Suprapubic skin (tissue), 4 donors: ENCODE data around the gene LAMA4. TPM values are rescaled to one million over a fixed set of nuclear protein-coding genes. Genes with fewer than 3 reads are reported as not detected.

Experiments
- DNase-seq, 2 donors: peaks; one replicate each; pipeline ENCODE4 v3.0.0-alpha.2; 2019; ENCODE audit warnings: low spot score in 2 of 2
- H3K27ac ChIP-seq: fragments of 200-600 bp; sonication (generic); one replicate; pipeline ENCODE4 v1.5.1; 2019
- H3K27me3 ChIP-seq: fragments of 200-600 bp; sonication (generic); one replicate; pipeline ENCODE4 v1.5.1; 2019
- H3K36me3 ChIP-seq: fragments of 200-600 bp; sonication (generic); one replicate; pipeline ENCODE4 v1.5.1; 2019
- H3K4me1 ChIP-seq: fragments of 200-600 bp; sonication (generic); one replicate; pipeline ENCODE4 v1.5.1; 2019
- H3K4me3 ChIP-seq: fragments of 200-600 bp; sonication (generic); one replicate; pipeline ENCODE4 v1.5.1; 2019; ENCODE audit warnings: mild to moderate bottlenecking
- H3K9me3 ChIP-seq: fragments of 200-600 bp; sonication (generic); one replicate; pipeline ENCODE4 v1.5.1; 2019
- CTCF ChIP-seq, 2 donors: fragments of 200-600 bp in 1 of 2; fragments of 450-650 bp in 1 of 2; sonication (generic) in 1 of 2; IDR thresholded peaks; one replicate each; pipeline ENCODE4 v1.5.1; 2016 to 2019; ENCODE audit warnings: antibody characterized with exemption in 2 of 2, mild to moderate bottlenecking in 1 of 2, moderate library complexity in 1 of 2
- EP300 ChIP-seq: sonication (generic); formaldehyde crosslinking; IDR thresholded peaks from one replicate; pipeline ENCODE4 v1.6.1; 2017; ENCODE audit warnings: antibody characterized with exemption
- POLR2A ChIP-seq, 2 donors: fragments of 450-650 bp; IDR thresholded peaks; one replicate each; pipeline ENCODE4 v1.6.1; 2017; ENCODE audit warnings: antibody characterized with exemption in 2 of 2, mild to moderate bottlenecking in 2 of 2, moderate library complexity in 2 of 2
- POLR2AphosphoS5 ChIP-seq, 3 donors: sonication (generic); formaldehyde crosslinking; IDR thresholded peaks; one replicate each; pipeline ENCODE4 v1.6.1; 2017; ENCODE audit warnings: antibody characterized with exemption in 3 of 3
- WGBS: methylation state at CpG from one replicate; pipeline ENCODE4 v1.1.5; 2018; 5-methylcytosine and 5-hydroxymethylcytosine counted together
- total RNA-seq, 4 donors: library from RNA; depleted of rRNA; stranded (reverse); fragments of >200 nt; gene quantifications; one replicate each; pipeline ENCODE4 v1.1.0, GENCODE V29; 2016

The LAMA4 gene
- total RNA-seq, 4 donors from 2014 or later, result 10.4 to 44.0 (median 23.6) TPM

- WGBS, result 74% methylated on average over 2 of the region's 2 CpGs
- no peak overlapping the region for H3K4me3 ChIP-seq
- H3K27me3 ChIP-seq, result no peaks in the 10 kb centered on the region
- H3K4me1 ChIP-seq, result peaks cover 12% of the 10 kb centered on the region
- DNase-seq, result no peak
- peaks cover 8% of the 10 kb centered on the region for H3K36me3 ChIP-seq
- no peaks in the 10 kb centered on the region for H3K9me3 ChIP-seq
- no peak overlapping the region for H3K27ac ChIP-seq
- TF ChIP-seq POLR2AphosphoS5 (IDR thresholded peaks at IDR 0.05), result no peak
- no peak for TF ChIP-seq POLR2A (IDR thresholded peaks at IDR 0.05)
- TF ChIP-seq EP300, result no peak
These were observed 45.2 kb downstream of the LAMA4 start for GRCh38 chr6:112209131-112209530.

GRCh38 chr6:112207776-112208175 is 46.6 kb downstream of the LAMA4 start:
- Histone ChIP-seq H3K27me3 (no peaks in the 10 kb centered on the region), H3K9me3 (no peaks in the 10 kb centered on the region), H3K4me3 (no peak overlapping the region), H3K27ac (no peak overlapping the region), H3K36me3 (peaks cover 8% of the 10 kb centered on the region), H3K4me1 (peaks cover 12% of the 10 kb centered on the region)
- DNase-seq, result no peak
- WGBS, result 81% methylated on average over 2 of the region's 2 CpGs
- TF ChIP-seq EP300, result no peak

GRCh38 chr6:112207131-112207530 is 47.2 kb downstream of the LAMA4 start:
- WGBS, result 94% methylated on average over 4 of the region's 4 CpGs

GRCh38 chr6:112206110-112206458 is 48.3 kb downstream of the LAMA4 start:
- Histone ChIP-seq H3K27ac (no peak overlapping the region), H3K4me3 (no peak overlapping the region)
- TF ChIP-seq POLR2A (IDR thresholded peaks at IDR 0.05) (no peak), EP300 (no peak), POLR2AphosphoS5 (IDR thresholded peaks at IDR 0.05) (no peak), CTCF (IDR thresholded peaks at IDR 0.05) (no peak)

More at GRCh38 chr6:112207131-112207530, 47.2 kb downstream of the LAMA4 start:
- no peaks in the 10 kb centered on the region for H3K9me3 ChIP-seq
- no peak for DNase-seq
- peaks cover 8% of the 10 kb centered on the region for H3K36me3 ChIP-seq
- no peak for TF ChIP-seq POLR2A (IDR thresholded peaks at IDR 0.05)
- no peak for TF ChIP-seq EP300
- no peak for TF ChIP-seq POLR2AphosphoS5 (IDR thresholded peaks at IDR 0.05)
- TF ChIP-seq CTCF (IDR thresholded peaks at IDR 0.05), result no peak
- H3K4me3 ChIP-seq, result no peak overlapping the region
- H3K27me3 ChIP-seq, result no peaks in the 10 kb centered on the region
- peaks cover 12% of the 10 kb centered on the region for H3K4me1 ChIP-seq
- no peak overlapping the region for H3K27ac ChIP-seq

GRCh38 chr6:112205427-112206109 is 48.8 kb downstream of the LAMA4 start:
- DNase-seq, result no peak
- Histone ChIP-seq H3K4me3 (no peak overlapping the region), H3K36me3 (peaks cover 8% of the 10 kb centered on the region), H3K27ac (peak overlapping the region; percentile 25), H3K9me3 (no peaks in the 10 kb centered on the region), H3K4me1 (peaks cover 12% of the 10 kb centered on the region), H3K27me3 (no peaks in the 10 kb centered on the region)
- no peak for TF ChIP-seq EP300
- no peak for TF ChIP-seq POLR2A (IDR thresholded peaks at IDR 0.05)
- no peak for TF ChIP-seq CTCF (IDR thresholded peaks at IDR 0.05)
- TF ChIP-seq POLR2AphosphoS5 (IDR thresholded peaks at IDR 0.05), result no peak
- WGBS, result 83% methylated on average over 5 of the region's 5 CpGs

More at GRCh38 chr6:112206110-112206458, 48.3 kb downstream of the LAMA4 start:
- peaks cover 12% of the 10 kb centered on the region for H3K4me1 ChIP-seq
- no peak for DNase-seq
- no peaks in the 10 kb centered on the region for H3K9me3 ChIP-seq
- H3K27me3 ChIP-seq, result no peaks in the 10 kb centered on the region
- peaks cover 8% of the 10 kb centered on the region for H3K36me3 ChIP-seq

- H3K36me3 ChIP-seq, result peaks cover 8% of the 10 kb centered on the region
- no peak overlapping the region for H3K4me3 ChIP-seq
- DNase-seq, result no peak
- H3K4me1 ChIP-seq, result peaks cover 12% of the 10 kb centered on the region
- no peaks in the 10 kb centered on the region for H3K9me3 ChIP-seq
- H3K27ac ChIP-seq, result peak overlapping the region; percentile 35
- 70% methylated on average over 4 of the region's 4 CpGs for WGBS
- TF ChIP-seq EP300, result no peak
- no peak for TF ChIP-seq POLR2A (IDR thresholded peaks at IDR 0.05)
- TF ChIP-seq POLR2AphosphoS5 (IDR thresholded peaks at IDR 0.05), result no peak
- no peak for TF ChIP-seq CTCF (IDR thresholded peaks at IDR 0.05)
- no peaks in the 10 kb centered on the region for H3K27me3 ChIP-seq
These were observed 50.0 kb downstream of the LAMA4 start for GRCh38 chr6:112204350-112204706.
